EL (cell line): ENCODE measurements around the gene SUPT6H.

Source experiments
- DNase-seq: peaks from one replicate; pipeline ENCODE4 v3.0.0-alpha.2; 2016

The SUPT6H gene

GRCh38 chr17:28740406-28741357 lies 78.7 kb downstream of the SUPT6H start:
- no peak for DNase-seq

DNA sequence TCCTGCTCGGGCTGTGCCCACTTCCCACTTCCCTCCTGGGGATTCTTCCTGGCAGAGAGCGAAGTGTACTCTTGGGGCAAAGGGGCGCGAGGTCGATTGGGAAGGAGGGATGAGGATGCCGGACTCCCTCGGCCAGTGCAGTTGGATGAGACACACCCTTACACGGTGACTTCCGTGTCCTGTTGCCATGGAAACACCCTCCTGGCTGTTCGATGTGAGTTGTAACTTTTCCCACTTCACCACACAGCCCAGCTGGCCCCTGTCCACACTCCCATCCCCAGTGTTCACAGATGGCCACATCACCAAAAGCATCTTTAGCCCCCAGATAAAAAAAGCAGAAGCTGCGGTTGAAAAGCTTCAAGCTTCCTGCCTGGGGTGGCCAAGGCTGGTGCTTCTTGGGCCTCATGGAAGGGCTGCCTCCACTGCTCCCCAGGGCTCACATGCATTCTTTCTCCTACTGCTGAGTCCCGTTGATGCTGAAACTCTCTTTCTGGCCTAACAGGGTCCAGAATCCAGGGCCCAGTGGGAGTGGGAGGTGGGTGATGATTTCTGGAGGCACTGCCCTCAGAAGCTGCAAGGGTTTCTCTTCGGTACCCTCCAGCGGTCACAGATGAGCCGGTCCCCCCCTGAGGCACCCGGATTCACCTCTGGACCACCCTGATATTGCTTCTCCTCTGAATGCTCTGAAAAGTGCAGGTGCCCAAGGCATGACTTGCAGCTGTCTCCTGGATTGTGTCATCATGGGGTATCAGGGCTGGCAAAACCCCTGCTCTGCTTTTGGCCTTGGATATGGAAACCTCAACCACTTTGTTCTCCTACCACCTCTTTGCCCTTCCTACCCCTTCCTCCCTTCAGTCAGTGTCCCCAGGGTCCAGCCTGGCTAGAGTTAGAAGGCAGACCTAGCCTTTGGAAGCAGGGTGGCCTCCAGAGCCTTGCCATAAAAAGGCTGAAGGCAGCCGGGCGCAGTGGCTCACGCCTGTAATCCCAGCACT lies 79.6 kb downstream of the SUPT6H start:
- no peak for DNase-seq

DNA sequence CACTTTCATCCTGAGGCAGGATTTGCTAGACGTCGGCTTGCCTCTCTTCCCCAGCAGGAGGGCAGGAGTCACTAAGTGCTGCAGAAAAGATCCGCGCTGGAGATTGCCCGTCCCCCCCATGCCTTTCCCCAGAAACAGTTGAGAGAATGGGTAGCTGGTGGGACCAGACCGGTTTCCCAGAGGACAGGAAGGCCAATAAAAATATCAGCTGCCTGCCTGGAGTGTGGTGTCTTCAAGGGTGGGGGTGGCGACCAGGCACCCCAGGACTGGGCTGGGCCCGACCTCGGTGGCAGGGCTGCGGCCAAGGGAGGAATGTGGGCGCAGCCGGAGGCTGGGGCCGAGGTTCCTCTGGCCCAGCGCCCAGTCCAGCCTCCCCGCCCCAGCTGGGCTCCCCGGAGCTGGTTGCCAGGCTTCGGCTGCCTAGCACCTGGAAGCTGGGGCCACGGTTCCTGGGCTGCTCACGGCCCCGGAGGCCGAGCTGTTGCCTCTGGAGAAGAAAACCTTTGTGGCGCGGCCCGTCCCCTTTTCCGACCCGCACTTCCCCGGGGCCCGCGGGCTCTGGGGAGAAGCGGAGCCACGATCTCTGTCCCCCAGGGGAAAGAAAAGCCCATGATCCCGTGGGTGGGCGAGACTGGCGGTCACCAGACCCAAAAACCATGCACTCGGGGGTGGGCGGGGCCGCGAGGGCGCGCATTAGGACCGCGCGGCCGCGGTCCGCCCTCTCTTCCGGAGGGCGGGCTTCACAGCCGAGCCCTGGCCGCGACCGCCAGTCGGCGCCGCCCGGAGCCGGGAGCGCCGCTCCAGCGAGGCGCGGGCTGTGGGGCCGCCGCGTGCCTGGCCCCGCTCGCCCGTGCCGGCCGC lies 81.5 kb downstream of the SUPT6H start, which contains the start of gene TRAF4:
TRAF4 (plus strand) TSS at position 769 of the 861 bp plus-strand sequence. CDS start 102 bp downstream, outside the sequence.
- DNase-seq = peak; percentile 92

GRCh38 chr17:28744104-28744971 lies 82.3 kb downstream of the SUPT6H start:
- peak; percentile 59 for DNase-seq

GRCh38 chr17:28744972-28745785 lies 83.2 kb downstream of the SUPT6H start:
- peak; percentile 58 for DNase-seq

- peak; percentile 53 for DNase-seq
Observed at GRCh38 chr17:28745786-28746411, 83.9 kb downstream of the SUPT6H start.

DNA sequence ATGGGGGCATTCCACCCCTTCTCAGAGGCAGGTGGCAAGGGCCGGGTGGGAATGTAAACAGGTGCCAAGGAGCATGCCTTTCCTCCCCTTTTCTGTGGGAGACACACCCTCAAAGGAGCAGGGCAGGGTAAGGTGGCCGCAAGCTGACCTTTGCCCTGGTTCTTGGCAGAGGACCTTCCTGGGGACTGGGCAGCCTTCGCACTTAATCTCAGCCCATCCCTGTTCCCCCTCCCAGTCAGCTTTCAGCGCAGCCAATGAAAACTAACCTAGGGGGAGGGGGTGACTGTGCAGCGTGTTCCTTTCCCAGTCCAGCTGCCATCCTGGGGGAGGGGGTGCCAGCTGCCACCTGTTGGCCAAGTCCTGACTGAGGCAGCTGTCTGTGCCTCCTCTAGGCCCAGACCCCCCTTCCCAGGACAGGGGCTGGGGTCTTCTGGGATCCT lies 84.6 kb downstream of the SUPT6H start:
- DNase-seq = no peak

DNA sequence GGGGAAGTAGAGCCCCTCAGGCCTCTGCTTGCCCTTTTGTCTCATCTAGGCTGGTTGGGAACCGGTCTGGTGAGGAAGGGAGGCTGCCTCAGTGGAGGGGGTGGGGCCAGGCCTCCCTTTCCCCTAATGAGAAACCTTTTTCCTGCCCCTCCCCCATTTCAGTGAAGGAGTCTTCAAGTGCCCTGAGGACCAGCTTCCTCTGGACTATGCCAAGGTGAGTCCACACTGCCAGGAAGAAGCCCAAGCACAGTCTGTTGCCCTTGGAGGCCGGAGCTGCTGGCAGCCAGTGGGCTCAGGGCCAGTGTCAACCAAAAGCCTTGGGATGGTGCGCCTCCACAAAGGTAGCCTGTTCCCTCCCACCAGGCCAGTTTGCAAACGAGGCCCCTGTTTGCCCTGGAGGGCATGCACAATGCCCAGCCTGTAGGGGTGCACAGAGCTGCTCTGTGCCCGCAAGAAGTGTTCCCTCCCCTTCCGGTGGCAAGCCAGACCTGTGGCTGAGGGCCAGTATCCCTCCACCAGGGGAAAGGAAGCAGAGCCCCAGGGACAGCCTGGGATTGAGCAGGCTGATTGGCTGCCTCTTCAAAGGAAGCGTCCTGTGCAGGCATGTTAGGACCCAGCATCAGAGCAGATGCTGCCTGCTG lies 85.2 kb downstream of the SUPT6H start:
- no peak for DNase-seq

- no peak for DNase-seq
Observed at GRCh38 chr17:28747801-28748750, 86.1 kb downstream of the SUPT6H start.

- DNase-seq = no peak
Observed at GRCh38 chr17:28748852-28749515, 87.0 kb downstream of the SUPT6H start.

GRCh38 chr17:28749516-28750177 lies 87.6 kb downstream of the SUPT6H start:
- DNase-seq = no peak

DNA sequence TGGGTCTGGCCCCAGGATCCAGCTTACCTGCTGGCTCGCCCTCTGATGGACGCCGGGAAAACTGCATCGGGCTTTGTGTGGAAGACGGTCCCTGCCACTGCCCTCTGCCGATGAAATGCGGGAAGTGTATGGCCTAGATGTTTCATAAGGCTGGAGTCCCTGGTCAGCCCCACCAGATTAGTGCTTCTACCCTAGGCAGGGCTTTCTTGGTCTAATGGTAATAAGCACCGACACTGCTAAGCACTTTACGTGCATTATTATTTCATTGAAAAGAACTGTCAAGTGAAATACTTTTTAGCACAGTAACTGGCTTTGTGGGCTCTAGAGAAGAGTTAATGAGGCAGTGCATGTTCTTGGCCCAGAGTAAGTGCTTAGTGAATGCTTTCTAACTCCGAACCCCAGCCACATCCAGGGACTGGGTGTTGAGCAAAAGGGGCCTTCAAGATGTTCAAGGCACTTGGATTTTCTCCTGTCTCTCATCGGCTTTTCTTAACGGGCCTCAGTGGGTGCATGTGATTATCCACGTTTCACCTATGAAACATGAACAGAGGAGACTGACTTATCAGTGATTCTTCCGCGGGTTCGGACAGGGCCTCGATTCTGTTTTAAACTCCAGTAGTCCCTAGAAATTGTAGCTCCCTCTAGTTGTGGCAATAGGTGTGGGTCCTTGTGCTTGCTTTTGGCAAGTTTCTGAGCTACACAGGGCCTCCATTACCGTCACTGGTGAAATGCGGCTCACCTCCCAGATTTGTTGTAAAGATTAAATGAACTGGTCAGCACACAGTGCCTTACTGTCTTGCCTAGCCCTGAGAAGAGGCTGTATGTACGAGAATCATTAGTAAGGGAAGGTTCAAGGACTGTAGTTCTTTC lies 88.4 kb downstream of the SUPT6H start:
- DNase-seq = peak; percentile 91

DNA sequence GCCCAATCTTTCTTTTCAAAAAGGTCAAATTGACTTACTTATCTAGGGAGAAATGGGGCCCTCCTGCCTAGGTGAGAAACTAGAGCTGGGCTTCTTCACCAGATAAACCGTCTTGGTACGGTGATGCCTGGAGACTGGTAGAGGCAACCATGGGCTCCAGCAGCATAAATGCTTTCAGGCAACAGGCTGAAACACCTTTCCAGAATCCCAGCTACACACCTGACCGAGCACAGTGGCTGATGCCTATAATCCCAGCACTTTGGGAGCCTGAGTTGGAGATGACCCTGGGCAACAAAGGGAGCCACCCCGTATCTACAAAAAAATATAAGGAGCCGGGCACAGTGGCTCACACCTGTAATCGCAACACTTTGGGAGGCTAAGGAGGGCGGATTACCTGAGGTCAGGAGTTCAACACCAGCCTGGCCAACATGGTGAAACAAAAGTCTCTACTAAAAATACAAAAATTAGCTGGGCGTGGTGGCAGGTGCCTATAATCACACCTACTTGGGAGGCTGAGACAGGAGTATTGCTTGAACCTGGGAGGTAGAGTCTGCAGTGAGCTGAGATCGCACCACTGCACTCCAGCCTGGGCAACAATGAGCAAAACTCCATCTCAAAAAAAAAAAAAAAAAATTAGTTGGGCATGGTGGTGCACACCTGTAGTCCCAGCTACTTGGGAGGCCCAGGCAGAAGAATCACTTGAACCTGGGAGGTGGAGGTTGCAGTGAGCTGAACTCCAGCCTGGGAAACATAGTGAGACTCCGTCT lies 89.8 kb downstream of the SUPT6H start:
- no peak for DNase-seq
